HFFc6 (cell line): ENCODE results near the gene NEO1. TPM values are rescaled to one million over a fixed set of nuclear protein-coding genes. Genes with fewer than 3 reads are reported as not detected.

ENCODE experiments used
- DNase-seq: peaks from one replicate; pipeline ENCODE4 v3.0.0-alpha.2; 2018
- H3K27ac Mint-ChIP-seq: 2 replicates; pipeline ENCODE4 v1.8.0; 2020; ENCODE audit warnings: mild to moderate bottlenecking, mixed read lengths
- H3K27me3 Mint-ChIP-seq: 2 replicates; pipeline ENCODE4 v1.8.0; 2021; ENCODE audit warnings: mild to moderate bottlenecking, moderate library complexity, mixed read lengths; ENCODE audit not compliant: insufficient read depth
- H3K36me3 Mint-ChIP-seq: 2 replicates; pipeline ENCODE4 v1.8.0; 2021; ENCODE audit warnings: low read depth, mixed read lengths
- H3K4me1 Mint-ChIP-seq: 2 replicates; pipeline ENCODE4 v1.8.0; 2020; ENCODE audit warnings: low read depth, mixed read lengths
- H3K4me3 Mint-ChIP-seq: 2 replicates; pipeline ENCODE4 v1.8.0; 2020; ENCODE audit warnings: mild to moderate bottlenecking, moderate library complexity, mixed read lengths
- H3K9me3 Mint-ChIP-seq: 2 replicates; pipeline ENCODE4 v1.8.0; 2020; ENCODE audit warnings: mild to moderate bottlenecking, mixed read lengths
- CTCF ChIP-seq: fragments of 200-600 bp; sonication (generic); IDR thresholded peaks from 2 replicates; pipeline ENCODE4 v1.5.0; 2021; ENCODE audit warnings: antibody characterized with exemption, mild to moderate bottlenecking
- total RNA-seq, 6 experiments: library from RNA; stranded (reverse); fragmentation: NEBNext Ultra II Directional; extraction: Animal tissue kit (Norgen Biotek cat#: 25700); gene quantifications; 2 replicates in 1 of 6; 3 replicates in 5 of 6; pipeline ENCODE4 v1.2.3, GENCODE V29; 2021

Gene NEO1
- total RNA-seq, 6 experiments from 2014 or later: 6.4 to 20.3 (median 16.3) TPM

- Mint-ChIP-seq H3K36me3 (no peaks in the 10 kb centered on the region), H3K4me3 (no peak overlapping the region), H3K4me1 (no peaks in the 10 kb centered on the region; the same call in 1 of the 2 replicates), H3K27me3 (peaks cover 11% of the 10 kb centered on the region), H3K9me3 (no peaks in the 10 kb centered on the region), H3K27ac (no peak overlapping the region)
- TF ChIP-seq CTCF: no peak
- DNase-seq: no peak
Measured at GRCh38 chr15:73047882-73048281, 4.4 kb upstream of the NEO1 start.

GRCh38 chr15:73048624-73049295, 3.5 kb upstream of the NEO1 start:
- TF ChIP-seq CTCF: no peak
- DNase-seq: no peak
- Mint-ChIP-seq H3K4me3 (no peak overlapping the region), H3K36me3 (no peaks in the 10 kb centered on the region), H3K27ac (no peak overlapping the region), H3K9me3 (no peaks in the 10 kb centered on the region), H3K4me1 (peaks cover 6% of the 10 kb centered on the region), H3K27me3 (peaks cover 15% of the 10 kb centered on the region)

- H3K4me1 Mint-ChIP-seq: peaks cover 6% of the 10 kb centered on the region
- no peaks in the 10 kb centered on the region for H3K36me3 Mint-ChIP-seq
- no peak for TF ChIP-seq CTCF
- H3K4me3 Mint-ChIP-seq: no peak overlapping the region
- DNase-seq: no peak
- H3K9me3 Mint-ChIP-seq: no peaks in the 10 kb centered on the region
- H3K27ac Mint-ChIP-seq: no peak overlapping the region
- peaks cover 15% of the 10 kb centered on the region for H3K27me3 Mint-ChIP-seq
Measured at GRCh38 chr15:73049564-73050215, 2.6 kb upstream of the NEO1 start.

GRCh38 chr15:73050561-73051295, 1.5 kb upstream of the NEO1 start:
- no peaks in the 10 kb centered on the region for H3K9me3 Mint-ChIP-seq
- H3K36me3 Mint-ChIP-seq: no peaks in the 10 kb centered on the region
- no peak for TF ChIP-seq CTCF

GRCh38 chr15:73051391-73051806, 864 bp upstream of the NEO1 start:
- Mint-ChIP-seq H3K36me3 (no peaks in the 10 kb centered on the region), H3K4me3 (peak overlapping the region; percentile 74), H3K27ac (no peak overlapping the region), H3K9me3 (no peaks in the 10 kb centered on the region), H3K27me3 (peaks cover 15% of the 10 kb centered on the region), H3K4me1 (peaks cover 6% of the 10 kb centered on the region)
- no peak for TF ChIP-seq CTCF
- no peak for DNase-seq

More at GRCh38 chr15:73050561-73051295, 1.5 kb upstream of the NEO1 start:
- H3K4me3 Mint-ChIP-seq: peak overlapping the region; percentile 74
- DNase-seq: no peak
- H3K27ac Mint-ChIP-seq: no peak overlapping the region
- peaks cover 6% of the 10 kb centered on the region for H3K4me1 Mint-ChIP-seq
- peaks cover 15% of the 10 kb centered on the region for H3K27me3 Mint-ChIP-seq
